GM23338 (cell line): ENCODE data around the gene TEX36. TPM values are rescaled to one million over a fixed set of nuclear protein-coding genes. Genes with fewer than 3 reads are reported as not detected.

ENCODE experiments used
- ATAC-seq: fragments of 200-7000 bp; cut with Tn5 transposase; 3 replicates; pipeline ENCODE4 v1.9.1; 2020
- DNase-seq: peaks from one replicate; pipeline ENCODE4 v3.0.0-alpha.2; 2015; ENCODE audit warnings: low spot score
- H2AFZ ChIP-seq: fragments of 200-600 bp; sonication (generic); 2 replicates; pipeline ENCODE4 v1.8.0; 2016; ENCODE audit warnings: antibody characterized with exemption, mild to moderate bottlenecking, moderate library complexity
- H3F3A ChIP-seq: fragments of 200-600 bp; sonication (generic); replicated peaks from 2 replicates; pipeline ENCODE4 v1.8.0; 2017; ENCODE audit warnings: antibody characterized with exemption, mixed run types, low read depth
- H3K27ac ChIP-seq: fragments of 200-600 bp; sonication (generic); 2 replicates; pipeline ENCODE4 v1.6.1; 2016; ENCODE audit warnings: low read depth
- H3K27me3 ChIP-seq: fragments of 200-600 bp; sonication (generic); 2 replicates; pipeline ENCODE4 v1.8.0; 2016; ENCODE audit warnings: mild to moderate bottlenecking, mixed run types, moderate library complexity; ENCODE audit not compliant: insufficient read depth
- H3K36me3 ChIP-seq: fragments of 200-600 bp; sonication (generic); 2 replicates; pipeline ENCODE4 v1.8.0; 2016; ENCODE audit warnings: mild to moderate bottlenecking; ENCODE audit not compliant: insufficient read depth
- H3K4me1 ChIP-seq: fragments of 200-600 bp; sonication (generic); 2 replicates; pipeline ENCODE4 v1.8.0; 2016; ENCODE audit warnings: mild to moderate bottlenecking, moderate library complexity; ENCODE audit not compliant: insufficient read depth
- H3K4me2 ChIP-seq: fragments of 200-600 bp; sonication (generic); 2 replicates; pipeline ENCODE4 v1.7.1; 2017; ENCODE audit warnings: mixed run types
- H3K4me3 ChIP-seq: fragments of 200-600 bp; sonication (generic); 2 replicates; pipeline ENCODE4 v1.6.1; 2016; ENCODE audit warnings: mixed run types
- H3K79me2 ChIP-seq: fragments of 200-600 bp; sonication (generic); replicated peaks from 2 replicates; pipeline ENCODE4 v1.8.0; 2017; ENCODE audit warnings: mild to moderate bottlenecking; ENCODE audit not compliant: insufficient read depth
- H3K9me2 ChIP-seq: fragments of 200-600 bp; sonication (generic); 2 replicates; pipeline ENCODE4 v1.8.0; 2017; ENCODE audit not compliant: insufficient read depth
- H4K20me1 ChIP-seq: fragments of 200-600 bp; sonication (generic); replicated peaks from 2 replicates; pipeline ENCODE4 v1.8.0; 2017; ENCODE audit warnings: mild to moderate bottlenecking; ENCODE audit not compliant: insufficient read depth
- H3K27ac Mint-ChIP-seq: 2 replicates; pipeline ENCODE4 v1.8.0; 2020; ENCODE audit warnings: inconsistent platforms, mild to moderate bottlenecking, moderate library complexity, mixed read lengths
- H3K27me3 Mint-ChIP-seq: 3 replicates; pipeline ENCODE4 v1.8.0; 2022; ENCODE audit warnings: low read depth, mild to moderate bottlenecking, moderate library complexity, mixed read lengths, inconsistent platforms; ENCODE audit not compliant: insufficient read depth, poor library complexity
- H3K36me3 Mint-ChIP-seq: 3 replicates; pipeline ENCODE4 v1.8.0; 2021; ENCODE audit warnings: low read depth, mild to moderate bottlenecking, inconsistent platforms, moderate library complexity, mixed read lengths
- H3K4me1 Mint-ChIP-seq: 3 replicates; pipeline ENCODE4 v1.8.0; 2020; ENCODE audit warnings: mild to moderate bottlenecking, inconsistent platforms, mixed read lengths
- H3K4me3 Mint-ChIP-seq: 3 replicates; pipeline ENCODE4 v1.8.0; 2021; ENCODE audit warnings: moderate library complexity, mild to moderate bottlenecking, inconsistent platforms, mixed read lengths
- H3K9me3 Mint-ChIP-seq: 3 replicates; pipeline ENCODE4 v1.8.0; 2020; ENCODE audit warnings: moderate library complexity, mild to moderate bottlenecking, inconsistent platforms, mixed read lengths
- CREB1 ChIP-seq: fragments of 250-450 bp; sonication (Bioruptor Pico); IDR thresholded peaks from 2 replicates; pipeline ENCODE4 v1.5.0; 2020; ENCODE audit warnings: low read depth, mild to moderate bottlenecking, moderate library complexity
- EZH2 ChIP-seq: fragments of 200-600 bp; sonication (generic); IDR thresholded peaks from one replicate; pipeline ENCODE4 v1.8.0; 2017; ENCODE audit warnings: antibody characterized with exemption, mild to moderate bottlenecking, low read depth; ENCODE audit not compliant: unreplicated experiment
- EZH2phosphoT487 ChIP-seq: fragments of 200-600 bp; sonication (generic); IDR thresholded peaks from one replicate; pipeline ENCODE4 v1.8.1; 2018; ENCODE audit warnings: antibody characterized with exemption; ENCODE audit not compliant: unreplicated experiment
- NANOG ChIP-seq: IDR thresholded peaks from 2 replicates; pipeline ENCODE4 v1.6.1; 2016; ENCODE audit warnings: antibody characterized with exemption, borderline replicate concordance
- STAT1 ChIP-seq: IDR thresholded peaks from one replicate; pipeline ENCODE4 v1.6.1; 2016; ENCODE audit warnings: antibody characterized with exemption; ENCODE audit not compliant: unreplicated experiment
- ZNF462 ChIP-seq: fragments of 250-450 bp; sonication (Bioruptor Pico); IDR thresholded peaks from 2 replicates; pipeline ENCODE4 v1.5.0; 2020; ENCODE audit warnings: mild to moderate bottlenecking, moderate library complexity
- polyA plus RNA-seq: library from polyadenylated mRNA; unstranded; fragments of >200 nt; fragmentation: Nextera tagmentation; extraction: Ambion mirVana; gene quantifications from 2 replicates; pipeline ENCODE4 v1.2.1, GENCODE V29; 2016
- total RNA-seq: library from RNA; depleted of rRNA; stranded (reverse); fragments of >200 nt; shearing (Covaris generic); gene quantifications from 2 replicates; pipeline ENCODE4 v1.2.3, GENCODE V29; 2014

Gene TEX36
- total and polyA plus RNA-seq, 2 experiments from 2014 or later = not detected

GRCh38 chr10:125679436-125679835 lies 3.5 kb downstream of the TEX36 start:
- Histone ChIP-seq H3K4me3 (no peak overlapping the region), H4K20me1 (no peaks in the 10 kb centered on the region), H3K27me3 (no peaks in the 10 kb centered on the region), H2AFZ (peak overlapping the region; percentile 74), H3K4me1 (no peaks in the 10 kb centered on the region), H3K9me2 (no peaks in the 10 kb centered on the region), H3K27ac (no peak overlapping the region), H3K36me3 (no peaks in the 10 kb centered on the region), H3K4me2 (no peak overlapping the region), H3K79me2 (no peaks in the 10 kb centered on the region), H3F3A (no peaks in the 10 kb centered on the region)
- H3K4me1 Mint-ChIP-seq = no peaks in the 10 kb centered on the region
- H3K9me3 Mint-ChIP-seq = peaks cover 7% of the 10 kb centered on the region; the same call in 2 of the 3 replicates
- no peak overlapping the region for H3K4me3 Mint-ChIP-seq
- DNase-seq = no peak
- TF ChIP-seq NANOG (no peak), ZNF462 (CRISPR knock-in tag) (no peak), EZH2phosphoT487 (no peak)
- no peak for ATAC-seq
- H3K27me3 Mint-ChIP-seq = peaks cover 5% of the 10 kb centered on the region
- H3K36me3 Mint-ChIP-seq = no peaks in the 10 kb centered on the region
- no peak overlapping the region for H3K27ac Mint-ChIP-seq

GRCh38 chr10:125672884-125673283 lies 10.1 kb downstream of the TEX36 start:
- TF ChIP-seq EZH2phosphoT487 = no peak
- TF ChIP-seq NANOG = no peak
- TF ChIP-seq EZH2 = no peak
- no peak for TF ChIP-seq ZNF462 (CRISPR knock-in tag)
- TF ChIP-seq STAT1 = no peak
- no peak for TF ChIP-seq CREB1 (CRISPR knock-in tag)
- H3K9me2 ChIP-seq = no peaks in the 10 kb centered on the region
- DNase-seq (no peak), ATAC-seq (no peak)
- H3K27me3 ChIP-seq = no peaks in the 10 kb centered on the region
- H3K79me2 ChIP-seq = no peaks in the 10 kb centered on the region
- Mint-ChIP-seq H3K4me1 (no peaks in the 10 kb centered on the region), H3K4me3 (no peak overlapping the region), H3K27ac (no peak overlapping the region), H3K27me3 (no peaks in the 10 kb centered on the region), H3K9me3 (peaks cover 10% of the 10 kb centered on the region; the same call in 2 of the 3 replicates), H3K36me3 (no peaks in the 10 kb centered on the region)
- H3K4me1 ChIP-seq = no peaks in the 10 kb centered on the region
- no peak overlapping the region for H3K4me2 ChIP-seq
- H3F3A ChIP-seq = no peaks in the 10 kb centered on the region
- no peaks in the 10 kb centered on the region for H3K36me3 ChIP-seq
- no peak overlapping the region for H3K4me3 ChIP-seq
- no peaks in the 10 kb centered on the region for H4K20me1 ChIP-seq
- no peak overlapping the region for H3K27ac ChIP-seq
- H2AFZ ChIP-seq = no peak overlapping the region
